ENCODE measurements around the gene MIA3.
A peak's percentile ranks its signal among the peaks of the same experiment; 100 is the strongest.

MIA3 gene

DNA sequence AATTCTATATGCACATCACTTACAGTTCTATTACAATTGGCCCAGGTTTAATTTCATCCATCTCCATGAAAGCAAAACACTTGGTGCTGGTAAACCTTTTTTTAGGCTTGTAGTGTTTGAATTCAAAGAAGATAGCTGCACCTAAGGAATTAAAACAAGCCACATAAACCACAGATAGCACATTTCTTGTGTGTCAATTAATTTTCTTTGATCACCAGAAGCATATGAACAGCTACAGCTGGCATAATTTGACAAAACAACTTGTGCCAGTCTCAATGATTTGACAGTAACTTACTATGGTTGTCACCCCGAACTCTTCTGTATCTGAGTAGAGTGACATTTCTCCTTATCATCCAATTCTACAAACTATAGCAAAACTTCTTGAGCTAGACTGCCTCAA is 52.2 kb downstream of the MIA3 start:
- DNase-seq, result no peak

DNA sequence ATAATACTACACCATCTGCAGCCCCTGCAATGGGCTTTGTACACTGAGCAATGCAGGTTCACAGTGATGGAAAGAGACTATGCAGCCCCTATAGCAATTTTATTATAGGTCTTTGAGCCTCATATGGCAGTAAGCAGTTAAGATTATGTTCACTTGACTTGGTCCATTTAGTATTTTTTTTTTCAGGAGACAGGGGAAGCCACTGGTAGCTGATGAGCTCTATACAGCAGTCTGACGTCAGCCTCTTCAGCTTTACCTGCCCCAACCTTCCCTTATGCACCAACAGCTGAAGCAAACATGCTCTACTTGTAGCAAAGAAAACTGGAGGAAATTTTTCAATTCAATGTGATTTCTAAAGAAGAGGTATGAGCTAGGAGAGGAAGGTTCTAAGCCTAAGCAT is 62.2 kb downstream of the MIA3 start:
- DNase-seq, result no peak

DNA sequence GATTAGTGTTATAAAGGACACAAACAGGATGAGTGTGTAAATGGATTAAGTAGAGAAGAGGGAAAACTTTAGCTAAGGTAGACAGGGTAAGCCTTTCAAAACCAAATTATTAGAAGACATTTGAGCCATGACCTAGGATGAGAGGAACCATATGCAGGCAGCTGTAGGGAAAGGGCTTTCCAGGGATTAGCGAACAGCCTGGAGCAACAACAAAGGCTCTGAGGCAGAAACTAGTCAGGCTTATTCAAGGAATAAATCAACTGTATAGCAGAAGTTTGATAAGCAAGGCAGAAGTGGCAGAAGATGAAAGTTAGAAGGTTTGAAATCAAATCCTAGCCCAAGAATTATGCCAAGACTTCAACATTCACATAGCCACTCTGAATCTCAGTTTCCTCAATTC is 73.1 kb downstream of the MIA3 start:
- no peak for DNase-seq

DNA sequence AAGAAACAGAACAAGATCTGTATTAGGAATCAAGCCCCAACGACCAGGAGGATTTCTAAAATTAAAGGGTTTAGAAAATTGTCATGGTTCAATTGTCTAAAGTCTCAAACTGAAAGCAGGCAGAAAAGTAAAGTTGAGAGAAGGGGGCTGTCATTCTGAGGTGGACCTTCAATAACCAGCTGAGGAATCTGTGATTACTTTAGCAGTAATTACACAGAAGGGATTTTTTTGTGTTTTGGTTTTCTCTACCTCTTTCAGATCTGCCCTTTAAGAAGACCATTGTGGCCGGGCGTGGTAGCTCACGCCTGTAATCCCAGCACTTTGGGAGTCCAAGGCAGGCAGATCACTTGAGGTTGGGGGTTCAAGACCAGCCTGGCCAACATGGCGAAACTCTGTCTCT is 77.0 kb downstream of the MIA3 start:
- no peak for DNase-seq

DNA sequence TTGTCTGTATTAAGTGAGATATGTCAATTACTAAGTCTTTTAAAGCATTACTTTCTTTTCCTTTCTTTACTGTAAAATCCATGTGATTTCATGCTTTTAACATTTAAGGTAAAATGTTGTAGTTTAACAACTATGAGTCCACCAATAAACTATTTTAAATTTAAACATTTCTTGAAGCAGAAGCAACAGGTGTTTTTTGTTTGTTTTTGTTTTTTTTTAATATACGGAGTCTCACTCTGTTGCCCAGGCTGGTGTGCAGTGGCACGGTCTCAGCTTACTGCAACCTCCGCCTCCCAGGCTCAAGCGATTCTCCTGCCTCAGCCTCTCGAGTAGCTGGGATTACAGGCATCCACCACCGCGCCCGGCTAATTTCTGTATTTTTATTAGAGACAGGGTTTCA is 78.8 kb downstream of the MIA3 start:
- DNase-seq, result no peak

DNA sequence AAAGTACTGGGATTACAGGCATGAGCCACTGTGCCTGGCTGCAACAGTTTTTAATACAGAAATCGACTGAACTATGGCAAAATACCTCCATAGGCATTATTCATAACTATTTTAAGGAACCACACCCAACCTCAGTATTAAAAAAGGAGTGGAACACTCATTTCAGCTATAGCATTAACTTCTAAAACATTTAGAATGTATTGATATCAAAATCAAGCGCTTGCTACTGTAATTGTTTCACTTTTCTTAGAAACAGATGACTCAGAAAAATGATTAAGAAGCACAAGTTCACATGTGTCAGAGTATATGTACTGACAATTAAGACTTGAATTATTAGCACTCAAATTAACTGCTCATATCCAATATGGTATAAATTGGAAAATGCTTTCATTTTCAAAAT is 79.3 kb downstream of the MIA3 start:
- DNase-seq, result no peak

DNA sequence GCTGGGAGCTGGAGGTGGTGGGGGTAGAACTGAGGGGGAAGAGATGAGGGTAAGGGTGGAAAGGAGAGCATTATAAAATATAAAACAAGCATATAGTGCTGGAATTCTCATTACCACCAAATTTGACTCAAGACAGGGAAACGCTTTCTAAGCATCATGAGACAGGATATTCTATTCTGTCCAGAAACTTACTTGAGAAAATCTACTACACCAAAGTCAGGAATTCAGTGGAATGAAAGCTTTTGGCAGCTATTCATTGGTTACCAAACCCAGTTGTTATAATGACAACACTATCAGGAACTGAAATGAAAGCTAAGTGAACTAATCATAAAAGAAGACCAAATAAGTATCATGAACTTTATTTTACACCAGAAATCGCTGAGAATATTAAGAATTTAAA is 79.9 kb downstream of the MIA3 start:
- no peak for DNase-seq

DNA sequence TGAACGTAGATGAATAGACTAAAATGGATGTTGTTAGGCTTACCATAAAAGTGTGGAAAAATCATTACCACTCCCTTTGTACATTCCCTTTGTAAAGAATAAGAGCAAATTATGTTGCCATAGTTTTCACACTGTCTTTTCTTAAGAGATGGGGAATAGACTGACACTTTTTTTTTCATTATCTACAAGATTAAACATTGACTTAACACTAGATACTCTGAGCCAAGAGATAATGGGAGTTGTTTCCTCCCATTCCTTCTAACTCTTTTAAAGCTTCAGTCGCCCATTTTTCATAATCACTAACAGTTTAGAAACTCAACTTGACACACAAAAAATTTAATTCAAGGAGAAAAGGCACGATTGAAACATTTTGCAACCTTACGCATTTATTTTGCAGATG is 84.3 kb downstream of the MIA3 start:
- no peak for DNase-seq

DNA sequence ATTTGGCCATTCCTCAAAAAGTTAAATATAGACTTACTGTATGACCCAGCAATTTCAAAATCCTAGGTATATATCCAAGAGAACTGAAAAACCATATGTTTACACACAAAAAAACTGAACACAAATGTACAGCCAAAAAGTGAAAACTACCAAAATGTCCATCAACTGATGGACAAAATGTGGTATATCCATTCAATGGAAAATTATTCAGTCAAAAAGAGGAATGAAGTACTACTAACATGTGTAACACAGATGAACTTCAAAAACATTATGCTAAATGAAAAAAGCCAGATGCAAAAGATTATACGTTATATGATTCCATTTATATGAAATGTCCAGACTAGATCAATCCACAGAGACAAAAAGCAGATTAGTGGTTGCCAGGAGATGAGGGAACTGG is 86.4 kb downstream of the MIA3 start:
- no peak for DNase-seq

DNA sequence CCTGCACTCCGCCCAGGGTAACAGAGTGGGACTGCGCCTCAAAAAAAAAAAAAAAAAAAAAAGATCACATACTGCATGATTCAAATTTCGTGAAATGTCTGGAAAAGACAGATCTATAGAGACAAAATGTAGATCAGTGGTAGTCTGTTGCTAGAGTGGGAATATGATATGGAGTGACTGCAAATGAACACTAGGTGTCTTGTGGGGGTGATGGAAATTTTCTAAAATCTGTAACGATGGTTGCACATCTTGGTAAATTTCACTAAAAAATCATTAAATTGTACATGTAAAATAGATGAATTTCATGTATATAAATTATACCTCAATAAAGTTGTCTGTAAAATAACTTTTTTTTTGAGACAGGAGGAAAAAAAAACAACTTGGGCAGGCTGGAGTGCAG is 88.9 kb downstream of the MIA3 start:
- no peak for DNase-seq

DNA sequence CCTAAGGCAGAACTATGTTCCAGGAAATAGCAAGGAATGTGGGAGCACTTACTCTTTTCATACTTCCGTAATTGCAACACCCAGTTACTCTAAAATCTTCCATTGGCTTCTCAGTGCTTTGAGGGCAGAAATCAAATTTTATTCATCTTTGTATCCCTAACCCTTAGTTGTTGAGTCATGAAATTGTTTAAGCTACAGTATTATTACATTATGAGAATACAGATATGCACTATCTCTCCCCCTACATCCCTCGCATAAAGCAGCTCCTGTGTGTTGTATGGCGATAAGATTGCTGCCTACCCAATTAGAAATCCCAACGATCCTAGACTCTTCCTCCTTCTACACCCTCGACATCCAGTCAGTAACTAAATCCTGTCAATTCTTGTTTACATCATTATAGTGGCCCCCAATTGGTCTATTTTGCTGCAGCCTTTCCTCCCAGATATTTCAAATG is 91.8 kb downstream of the MIA3 start:
- DNase-seq, result no peak

DNA sequence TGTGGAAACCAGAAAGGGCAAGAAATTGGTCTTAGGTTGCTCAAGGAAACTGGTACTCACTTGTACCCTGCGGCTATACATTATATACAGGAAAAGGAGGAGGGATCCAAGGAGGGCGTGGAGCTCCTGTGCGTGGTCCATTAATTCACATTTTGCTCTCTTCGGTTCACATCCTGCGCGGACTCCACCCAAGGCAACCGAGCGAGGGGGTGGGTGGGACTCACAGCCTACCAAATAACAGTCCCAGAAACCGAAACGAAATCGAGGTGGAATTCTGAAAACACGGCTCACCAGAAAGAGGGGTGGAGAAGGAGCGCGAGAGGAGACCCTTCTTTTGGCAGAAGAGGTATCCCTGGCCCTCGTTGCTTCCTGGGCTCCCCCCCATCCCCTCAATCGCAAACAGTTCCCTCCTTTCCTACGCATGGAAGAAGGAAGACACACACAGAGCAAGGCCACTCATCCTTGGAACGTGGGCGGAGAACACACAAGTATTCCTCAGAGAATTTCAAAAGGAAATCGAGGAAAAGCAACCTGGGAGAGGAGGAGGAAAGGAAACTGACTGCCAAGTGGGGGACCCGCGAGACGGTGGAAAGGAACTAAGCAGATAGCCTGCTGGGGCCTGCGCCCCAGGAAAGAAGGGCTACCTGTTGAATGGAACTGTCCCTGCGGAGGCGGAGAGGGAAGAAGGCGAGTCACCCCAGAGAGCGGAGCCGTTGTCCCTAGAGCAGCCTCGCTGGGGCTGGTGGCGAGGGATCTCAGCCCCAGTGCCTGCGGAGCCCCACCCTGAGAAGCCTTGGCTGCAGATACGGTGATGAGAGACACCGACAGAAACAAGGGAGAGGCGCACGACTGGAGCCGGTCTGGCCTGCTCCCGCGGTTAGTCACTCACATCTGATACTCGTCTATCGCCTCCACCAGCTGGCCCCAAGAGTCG is 93.7 kb downstream of the MIA3 start:
- peak; percentile 52 to 74 for DNase-seq

DNA sequence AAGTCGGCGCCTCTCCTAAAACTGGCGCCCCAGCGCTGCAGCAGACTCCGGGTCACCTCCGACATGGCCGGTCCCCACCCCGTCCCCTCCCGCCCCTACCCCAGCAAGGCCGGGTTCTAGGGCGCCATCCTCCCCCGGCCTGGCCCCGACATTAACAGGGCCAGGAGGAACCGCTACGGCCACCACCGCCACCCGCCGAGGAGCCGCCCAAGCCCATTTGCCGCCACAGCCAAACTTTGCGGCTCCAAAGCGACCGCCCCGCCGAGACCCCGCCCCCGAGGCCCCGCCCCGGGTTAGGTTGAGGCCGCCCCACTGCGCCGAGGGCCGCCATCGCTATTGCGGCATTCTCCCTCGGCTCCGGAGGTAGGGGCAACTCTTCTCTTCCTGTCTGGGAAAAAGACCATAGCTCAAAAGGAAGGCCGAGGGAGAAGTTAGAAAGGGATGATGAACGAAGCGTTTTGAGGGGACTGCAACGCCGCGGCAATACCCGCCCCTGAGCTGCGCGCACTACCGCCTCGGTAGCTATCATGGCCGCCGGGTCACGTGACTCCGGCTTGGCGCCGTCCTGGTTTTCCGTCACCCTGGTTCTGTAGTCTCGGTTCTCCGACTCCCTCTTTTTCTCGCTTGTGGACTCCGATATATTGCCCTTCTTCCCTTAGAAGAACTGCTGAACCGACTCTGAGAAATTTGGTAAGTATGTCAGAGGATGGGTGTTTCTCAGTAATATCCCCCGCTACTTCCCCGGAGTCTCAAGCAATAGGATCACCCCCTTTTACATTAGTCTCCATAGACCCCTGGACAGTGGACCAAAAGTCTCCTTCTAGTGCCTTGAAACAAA is 94.6 kb downstream of the MIA3 start, which contains the start of the genes AIDA and BROX:
AIDA (minus strand) TSS at position 239 of the 838 bp plus-strand sequence; CDS start at position 65, 174 bp downstream.
BROX (plus strand) TSS at position 312 of the 838 bp plus-strand sequence. CDS start 3,136 bp downstream, outside the sequence.
- peak; percentile 91 to 94 for DNase-seq

DNA sequence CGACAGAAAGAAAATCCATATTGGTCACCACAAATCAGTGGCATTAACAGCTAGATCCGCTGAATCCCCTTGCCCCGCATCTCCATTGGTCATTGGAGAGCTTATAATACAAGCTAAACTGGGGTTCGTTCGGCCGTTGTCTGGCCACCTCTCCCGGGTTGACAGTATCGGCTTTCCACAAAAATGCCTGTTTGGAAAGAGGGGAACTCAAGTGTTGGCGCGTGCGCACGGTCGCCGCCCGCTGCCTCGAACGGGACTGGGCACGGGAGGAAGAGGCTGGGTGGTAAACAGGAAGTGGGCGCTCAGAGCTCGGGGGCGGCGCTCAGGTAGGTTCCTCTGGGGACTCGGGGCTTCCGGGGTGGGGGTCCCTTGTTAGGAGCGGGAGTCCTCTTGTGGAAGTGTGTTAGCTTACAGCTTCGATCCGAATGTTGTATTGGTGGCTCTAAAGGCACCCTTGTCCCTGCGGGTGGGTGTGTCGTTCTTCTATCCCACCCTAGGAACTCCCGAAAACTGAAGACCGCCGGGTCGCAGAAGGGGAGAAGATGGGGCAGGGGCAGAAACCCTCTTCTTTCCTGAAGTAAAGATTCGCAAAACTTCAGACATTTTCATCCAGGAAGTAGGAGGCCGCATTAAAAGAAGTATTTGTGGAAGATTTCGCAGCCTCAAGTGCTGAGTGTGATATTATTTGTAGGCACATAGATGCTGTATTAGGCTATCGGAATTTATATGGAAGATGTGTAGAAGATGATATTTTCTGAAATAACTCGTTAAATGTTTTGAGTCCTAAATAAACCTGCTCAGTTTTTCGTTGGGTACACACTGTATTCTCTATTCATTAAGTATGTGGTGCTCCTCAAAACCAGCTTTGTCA is 95.4 kb downstream of the MIA3 start:
- peak; percentile 95 to 96 for DNase-seq

DNA sequence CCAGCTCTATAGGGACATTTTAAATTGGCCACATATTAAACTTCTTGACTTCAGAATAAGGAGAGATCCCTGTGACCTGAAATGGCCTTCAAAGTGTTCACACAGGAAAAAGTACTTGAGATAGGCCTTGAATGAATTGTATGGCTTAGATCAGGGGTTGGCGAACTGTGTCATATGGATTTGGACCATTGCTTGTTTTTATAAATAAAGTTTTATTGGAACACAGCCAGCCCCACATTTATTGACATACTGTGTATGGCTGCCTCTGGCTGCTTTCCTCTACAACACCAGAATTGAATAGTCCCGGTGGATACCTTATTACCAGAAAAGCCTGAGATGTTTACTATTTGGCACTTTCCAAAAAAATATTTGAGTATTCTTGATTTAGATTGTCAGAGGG is 98.5 kb downstream of the MIA3 start:
- no peak for DNase-seq
